ENCODE measurements around the gene ULK3. TPM values are rescaled to one million over a fixed set of nuclear protein-coding genes. Genes with fewer than 3 reads are reported as not detected.

The ULK3 gene
- total RNA-seq, 1 experiment from 2014 or later, result 32.1 TPM

DNA sequence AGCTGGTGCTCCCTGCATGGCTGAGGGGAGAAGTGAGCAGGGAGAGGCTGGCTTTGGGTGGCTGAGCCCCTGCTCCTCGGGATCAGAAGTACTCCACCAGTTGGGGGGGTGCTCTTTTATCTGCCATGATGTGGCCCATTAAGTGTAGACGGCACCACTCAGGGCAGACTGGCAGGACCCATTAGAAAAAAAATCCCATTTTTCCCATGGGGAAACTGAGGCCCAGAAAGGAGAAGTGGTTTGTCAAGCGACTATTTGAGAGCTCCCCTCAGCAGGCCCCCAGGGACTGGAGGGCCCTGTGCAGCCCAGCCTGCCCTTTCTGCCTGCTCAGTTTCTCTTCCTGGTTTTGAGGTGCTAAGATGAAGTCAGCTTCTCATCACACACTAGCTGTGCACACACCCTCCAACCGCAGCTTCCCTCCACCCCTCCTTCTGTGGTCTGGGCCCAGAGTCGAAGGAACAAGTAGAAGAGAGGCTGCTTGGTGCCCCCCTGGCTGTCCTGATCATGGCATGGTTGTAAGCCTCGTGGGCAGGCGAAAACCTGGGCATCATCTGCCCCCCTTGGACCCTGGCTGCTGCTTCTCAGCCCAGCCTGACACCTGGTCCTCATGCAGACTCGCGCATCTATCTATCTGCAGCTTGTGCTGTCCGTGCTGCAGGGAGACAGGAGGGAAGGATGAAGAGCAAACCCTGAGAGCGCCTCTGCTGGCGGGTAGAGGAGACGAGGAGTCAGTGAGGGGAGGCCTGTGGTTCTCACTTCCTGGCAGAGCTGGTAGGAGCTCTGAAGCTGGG lies 55.5 kb downstream of the ULK3 start:
- DNase-seq (ENCODE audit: extremely low read depth, low read depth), result peak; percentile 46

GRCh38 chr15:74786551-74787165 lies 56.3 kb downstream of the ULK3 start:
- no peak for DNase-seq (ENCODE audit: extremely low read depth, low read depth)

Small RNAs within 50 kb of the gene (small RNA-seq; reads per million reads assigned to genes)
- gene CPLX3 (0 reads per million in 2 experiments), gene MIR4513 (0 reads per million in 2 experiments), gene MIR6882 (0 to 0.12 reads per million in 2 experiments)

Other genes with a start within 250 kb of the ULK3 start
- 37.8 and 49.8 TPM in 2 replicates for gene CLK3, start 227.3 kb downstream of the ULK3 start, total RNA-seq (2014; rRNA removed; shearing (Covaris generic))
- gene EDC3, start 147.1 kb downstream of the ULK3 start, total RNA-seq (2014; rRNA removed; shearing (Covaris generic)), result 8.8 and 10.3 TPM in 2 replicates
- not detected in 2 replicates for gene CYP1A1, start 117.6 kb downstream of the ULK3 start, total RNA-seq (2014; rRNA removed; shearing (Covaris generic))
- gene CYP1A2, start 94.3 kb downstream of the ULK3 start, total RNA-seq (2014; rRNA removed; shearing (Covaris generic)), result not detected in 2 replicates
- gene CSK, start 61.1 kb downstream of the ULK3 start, total RNA-seq (2014; rRNA removed; shearing (Covaris generic)), result 22.4 and 26.7 TPM in 2 replicates
- not detected in 2 replicates for gene LMAN1L, start 30.3 kb downstream of the ULK3 start, total RNA-seq (2014; rRNA removed; shearing (Covaris generic))
- gene CPLX3, start 16.5 kb downstream of the ULK3 start, total RNA-seq (2014; rRNA removed; shearing (Covaris generic)), result 0.07 TPM in 1 of 2 replicates, not detected in the other
- gene SCAMP2, start 30.2 kb upstream of the ULK3 start, total RNA-seq (2014; rRNA removed; shearing (Covaris generic)), result 20.4 and 27.6 TPM in 2 replicates
- gene MPI, start 46.9 kb upstream of the ULK3 start, total RNA-seq (2014; rRNA removed; shearing (Covaris generic)), result 31.6 and 39.8 TPM in 2 replicates
- 41.3 and 41.9 TPM in 2 replicates for gene FAM219B, start 63.7 kb upstream of the ULK3 start, total RNA-seq (2014; rRNA removed; shearing (Covaris generic))
- gene COX5A, start 94.9 kb upstream of the ULK3 start, total RNA-seq (2014; rRNA removed; shearing (Covaris generic)), result 235 and 237 TPM in 2 replicates
- gene RPP25, start 113.6 kb upstream of the ULK3 start, total RNA-seq (2014; rRNA removed; shearing (Covaris generic)), result 16.6 and 21.8 TPM in 2 replicates
- 0.43 and 0.69 TPM in 2 replicates for gene SCAMP5, start 152.4 kb upstream of the ULK3 start, total RNA-seq (2014; rRNA removed; shearing (Covaris generic))
- gene PPCDC, start 180.4 kb upstream of the ULK3 start, total RNA-seq (2014; rRNA removed; shearing (Covaris generic)), result 14.7 and 23.9 TPM in 2 replicates

All from NCI-H460 (cell line).